GM23338 (cell line): ENCODE measurements around the gene PCNT.
"Not testable (repeated sequence)": the region's sequence is repeated elsewhere in the genome, so short reads cannot be mapped to it uniquely, and the experiment has no call there.

Source experiments
- CREB1 ChIP-seq: fragments of 250-450 bp; sonication (Bioruptor Pico); IDR thresholded peaks from 2 replicates; pipeline ENCODE4 v1.5.0; 2020; ENCODE audit warnings: low read depth, mild to moderate bottlenecking, moderate library complexity
- EZH2 ChIP-seq: fragments of 200-600 bp; sonication (generic); IDR thresholded peaks from one replicate; pipeline ENCODE4 v1.8.0; 2017; ENCODE audit warnings: antibody characterized with exemption, mild to moderate bottlenecking, low read depth; ENCODE audit not compliant: unreplicated experiment
- EZH2phosphoT487 ChIP-seq: fragments of 200-600 bp; sonication (generic); IDR thresholded peaks from one replicate; pipeline ENCODE4 v1.8.1; 2018; ENCODE audit warnings: antibody characterized with exemption; ENCODE audit not compliant: unreplicated experiment
- JUNB ChIP-seq: IDR thresholded peaks from one replicate; pipeline ENCODE4 v1.6.1; 2016; ENCODE audit warnings: antibody characterized with exemption; ENCODE audit not compliant: unreplicated experiment
- NANOG ChIP-seq: IDR thresholded peaks from 2 replicates; pipeline ENCODE4 v1.6.1; 2016; ENCODE audit warnings: antibody characterized with exemption, borderline replicate concordance
- POLR2AphosphoS5 ChIP-seq: IDR thresholded peaks from 2 replicates; pipeline ENCODE4 v1.6.1; 2016; ENCODE audit warnings: antibody characterized with exemption, low read depth
- STAT1 ChIP-seq: IDR thresholded peaks from one replicate; pipeline ENCODE4 v1.6.1; 2016; ENCODE audit warnings: antibody characterized with exemption; ENCODE audit not compliant: unreplicated experiment
- ZNF114 ChIP-seq: fragments of 250-450 bp; sonication (Bioruptor Pico); IDR thresholded peaks from 2 replicates; pipeline ENCODE4 v1.5.0; 2020; ENCODE audit warnings: mild to moderate bottlenecking, moderate library complexity
- ZNF331 ChIP-seq: fragments of 250-450 bp; sonication (Bioruptor Pico); IDR thresholded peaks from 2 replicates; pipeline ENCODE4 v1.5.0; 2020; ENCODE audit warnings: low read depth, mild to moderate bottlenecking, moderate library complexity
- TF ChIP-seq, protein P1 (sequence below), 2 experiments: fragments of 200-600 bp in 1 of 2; sonication (generic) in 1 of 2; conservative IDR thresholded peaks; 2 replicates each; pipeline versions ENCODE4 v1.5.1 to v1.6.1; 2016 to 2017; ENCODE audit warnings: antibody characterized with exemption in 2 of 2, low read depth in 2 of 2, mild to moderate bottlenecking in 2 of 2, moderate library complexity in 1 of 2
- TF ChIP-seq, protein P2 (sequence below): IDR thresholded peaks from 2 replicates; pipeline ENCODE4 v1.6.1; 2016; ENCODE audit warnings: antibody characterized with exemption
- TF ChIP-seq, protein P3 (sequence below): IDR thresholded peaks from one replicate; pipeline ENCODE4 v1.6.1; 2018; ENCODE audit warnings: antibody characterized with exemption; ENCODE audit not compliant: unreplicated experiment

DNA sequence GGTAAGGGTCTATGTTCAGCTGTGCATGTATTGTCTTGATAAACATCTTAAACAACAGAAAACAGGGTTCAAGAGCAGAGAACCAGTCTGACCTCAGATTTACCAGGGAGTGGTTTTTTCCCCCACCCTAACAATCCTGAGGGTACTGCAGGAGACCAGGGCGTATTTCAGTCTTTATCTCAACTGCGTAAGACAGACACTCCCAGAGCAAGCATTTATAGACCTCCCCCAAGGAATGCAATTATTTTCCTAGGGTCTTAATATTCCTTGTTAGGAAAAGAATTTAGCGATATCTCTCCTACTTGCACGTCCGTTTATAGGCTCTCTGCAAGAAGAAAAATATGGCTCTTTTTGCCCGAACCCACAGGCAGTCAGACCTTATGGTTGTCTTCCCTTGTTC, 124.9 kb downstream of the PCNT start:
- TF ChIP-seq, protein P1, sequence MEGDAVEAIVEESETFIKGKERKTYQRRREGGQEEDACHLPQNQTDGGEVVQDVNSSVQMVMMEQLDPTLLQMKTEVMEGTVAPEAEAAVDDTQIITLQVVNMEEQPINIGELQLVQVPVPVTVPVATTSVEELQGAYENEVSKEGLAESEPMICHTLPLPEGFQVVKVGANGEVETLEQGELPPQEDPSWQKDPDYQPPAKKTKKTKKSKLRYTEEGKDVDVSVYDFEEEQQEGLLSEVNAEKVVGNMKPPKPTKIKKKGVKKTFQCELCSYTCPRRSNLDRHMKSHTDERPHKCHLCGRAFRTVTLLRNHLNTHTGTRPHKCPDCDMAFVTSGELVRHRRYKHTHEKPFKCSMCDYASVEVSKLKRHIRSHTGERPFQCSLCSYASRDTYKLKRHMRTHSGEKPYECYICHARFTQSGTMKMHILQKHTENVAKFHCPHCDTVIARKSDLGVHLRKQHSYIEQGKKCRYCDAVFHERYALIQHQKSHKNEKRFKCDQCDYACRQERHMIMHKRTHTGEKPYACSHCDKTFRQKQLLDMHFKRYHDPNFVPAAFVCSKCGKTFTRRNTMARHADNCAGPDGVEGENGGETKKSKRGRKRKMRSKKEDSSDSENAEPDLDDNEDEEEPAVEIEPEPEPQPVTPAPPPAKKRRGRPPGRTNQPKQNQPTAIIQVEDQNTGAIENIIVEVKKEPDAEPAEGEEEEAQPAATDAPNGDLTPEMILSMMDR (conservative IDR thresholded peaks at IDR 0.05; ENCODE audit: low read depth in 2 of 2): not testable (repeated sequence)
- TF ChIP-seq POLR2AphosphoS5; EZH2; EZH2phosphoT487; CREB1; ZNF114 (CRISPR knock-in tag); JUNB; NANOG; STAT1; ZNF331 (CRISPR knock-in tag): not testable (repeated sequence)
- TF ChIP-seq, protein P2, sequence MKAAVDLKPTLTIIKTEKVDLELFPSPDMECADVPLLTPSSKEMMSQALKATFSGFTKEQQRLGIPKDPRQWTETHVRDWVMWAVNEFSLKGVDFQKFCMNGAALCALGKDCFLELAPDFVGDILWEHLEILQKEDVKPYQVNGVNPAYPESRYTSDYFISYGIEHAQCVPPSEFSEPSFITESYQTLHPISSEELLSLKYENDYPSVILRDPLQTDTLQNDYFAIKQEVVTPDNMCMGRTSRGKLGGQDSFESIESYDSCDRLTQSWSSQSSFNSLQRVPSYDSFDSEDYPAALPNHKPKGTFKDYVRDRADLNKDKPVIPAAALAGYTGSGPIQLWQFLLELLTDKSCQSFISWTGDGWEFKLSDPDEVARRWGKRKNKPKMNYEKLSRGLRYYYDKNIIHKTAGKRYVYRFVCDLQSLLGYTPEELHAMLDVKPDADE: not testable (repeated sequence)
- TF ChIP-seq, protein P3, sequence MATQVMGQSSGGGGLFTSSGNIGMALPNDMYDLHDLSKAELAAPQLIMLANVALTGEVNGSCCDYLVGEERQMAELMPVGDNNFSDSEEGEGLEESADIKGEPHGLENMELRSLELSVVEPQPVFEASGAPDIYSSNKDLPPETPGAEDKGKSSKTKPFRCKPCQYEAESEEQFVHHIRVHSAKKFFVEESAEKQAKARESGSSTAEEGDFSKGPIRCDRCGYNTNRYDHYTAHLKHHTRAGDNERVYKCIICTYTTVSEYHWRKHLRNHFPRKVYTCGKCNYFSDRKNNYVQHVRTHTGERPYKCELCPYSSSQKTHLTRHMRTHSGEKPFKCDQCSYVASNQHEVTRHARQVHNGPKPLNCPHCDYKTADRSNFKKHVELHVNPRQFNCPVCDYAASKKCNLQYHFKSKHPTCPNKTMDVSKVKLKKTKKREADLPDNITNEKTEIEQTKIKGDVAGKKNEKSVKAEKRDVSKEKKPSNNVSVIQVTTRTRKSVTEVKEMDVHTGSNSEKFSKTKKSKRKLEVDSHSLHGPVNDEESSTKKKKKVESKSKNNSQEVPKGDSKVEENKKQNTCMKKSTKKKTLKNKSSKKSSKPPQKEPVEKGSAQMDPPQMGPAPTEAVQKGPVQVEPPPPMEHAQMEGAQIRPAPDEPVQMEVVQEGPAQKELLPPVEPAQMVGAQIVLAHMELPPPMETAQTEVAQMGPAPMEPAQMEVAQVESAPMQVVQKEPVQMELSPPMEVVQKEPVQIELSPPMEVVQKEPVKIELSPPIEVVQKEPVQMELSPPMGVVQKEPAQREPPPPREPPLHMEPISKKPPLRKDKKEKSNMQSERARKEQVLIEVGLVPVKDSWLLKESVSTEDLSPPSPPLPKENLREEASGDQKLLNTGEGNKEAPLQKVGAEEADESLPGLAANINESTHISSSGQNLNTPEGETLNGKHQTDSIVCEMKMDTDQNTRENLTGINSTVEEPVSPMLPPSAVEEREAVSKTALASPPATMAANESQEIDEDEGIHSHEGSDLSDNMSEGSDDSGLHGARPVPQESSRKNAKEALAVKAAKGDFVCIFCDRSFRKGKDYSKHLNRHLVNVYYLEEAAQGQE: not testable (repeated sequence)
